HG02973 (cell line): ENCODE results near the gene INAFM1.

Experiments
- ATAC-seq: cut with Tn5 transposase; IDR thresholded peaks from one replicate; pipeline ENCODE4 v1.9.1; 2021; ENCODE audit warnings: moderate library complexity; ENCODE audit not compliant: unreplicated experiment

INAFM1 gene

GRCh38 chr19:47309038-47309437, 34.4 kb downstream of the INAFM1 start:
- no peak for ATAC-seq

- ATAC-seq, result no peak
These were observed 34.9 kb downstream of the INAFM1 start, which contains the start of gene C5AR1 for GRCh38 chr19:47309608-47310007. Gene C5AR1, plus strand, starts transcription at chr19:47309861. Its CDS starts 35 bp downstream, at chr19:47309896.

GRCh38 chr19:47310323-47310722, 35.6 kb downstream of the INAFM1 start:
- ATAC-seq, result no peak

- no peak for ATAC-seq
These were observed 36.1 kb downstream of the INAFM1 start for GRCh38 chr19:47310819-47311218.

- ATAC-seq, result no peak
These were observed 37.8 kb downstream of the INAFM1 start for GRCh38 chr19:47312366-47313006.

GRCh38 chr19:47313754-47314295, 39.1 kb downstream of the INAFM1 start:
- no peak for ATAC-seq

- ATAC-seq, result no peak
These were observed 40.6 kb downstream of the INAFM1 start for GRCh38 chr19:47315125-47315821.

GRCh38 chr19:47316513-47316912, 41.8 kb downstream of the INAFM1 start:
- ATAC-seq, result no peak

- ATAC-seq, result no peak
These were observed 45.5 kb downstream of the INAFM1 start for GRCh38 chr19:47319923-47320871.

- ATAC-seq, result no peak
These were observed 46.9 kb downstream of the INAFM1 start for GRCh38 chr19:47321630-47322029.

- ATAC-seq, result no peak
These were observed 47.4 kb downstream of the INAFM1 start for GRCh38 chr19:47322058-47322457.

- no peak for ATAC-seq
These were observed 48.7 kb downstream of the INAFM1 start for GRCh38 chr19:47323409-47323808.

GRCh38 chr19:47323872-47324271, 49.2 kb downstream of the INAFM1 start:
- ATAC-seq, result no peak

- no peak for ATAC-seq
These were observed 49.8 kb downstream of the INAFM1 start for GRCh38 chr19:47324502-47324901.
